OCI-LY7 (cell line): ENCODE results near the gene CELF4.

Experiments
- EZH2phosphoT487 ChIP-seq: fragments of 200-600 bp; sonication (generic); IDR thresholded peaks from 2 replicates; pipeline ENCODE4 v1.6.1; 2018; ENCODE audit warnings: low read depth, borderline replicate concordance, mild to moderate bottlenecking, mixed run types, antibody characterized with exemption, low read length, moderate library complexity, mixed read lengths
- TF ChIP-seq, protein P1 (sequence below): fragments of 200-600 bp; sonication (generic); conservative IDR thresholded peaks from 2 replicates; pipeline ENCODE4 v1.5.1; 2014; ENCODE audit warnings: mild to moderate bottlenecking, antibody characterized with exemption, low read length, moderate library complexity, mixed read lengths

DNA sequence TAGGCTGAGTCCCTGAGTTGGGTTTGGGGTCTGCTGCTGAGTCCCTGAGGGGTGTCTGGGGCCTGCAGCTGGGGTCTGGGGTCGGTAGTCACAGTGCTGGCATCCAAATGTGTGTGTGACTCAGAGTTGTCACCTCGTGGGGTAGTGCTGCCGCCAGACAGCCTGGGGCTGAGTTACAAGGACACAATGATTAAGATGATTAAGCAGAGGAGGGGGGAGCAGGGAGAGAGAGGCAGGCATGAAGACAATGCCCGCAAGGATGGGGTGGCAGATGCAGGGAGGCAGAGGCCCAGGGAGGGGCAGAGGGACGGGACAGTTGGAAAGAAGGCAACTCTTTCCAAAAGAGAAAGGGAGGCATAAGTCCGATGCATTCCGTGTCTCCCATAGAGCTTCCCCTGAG is 120.2 kb downstream of the CELF4 start:
- TF ChIP-seq, protein P1, sequence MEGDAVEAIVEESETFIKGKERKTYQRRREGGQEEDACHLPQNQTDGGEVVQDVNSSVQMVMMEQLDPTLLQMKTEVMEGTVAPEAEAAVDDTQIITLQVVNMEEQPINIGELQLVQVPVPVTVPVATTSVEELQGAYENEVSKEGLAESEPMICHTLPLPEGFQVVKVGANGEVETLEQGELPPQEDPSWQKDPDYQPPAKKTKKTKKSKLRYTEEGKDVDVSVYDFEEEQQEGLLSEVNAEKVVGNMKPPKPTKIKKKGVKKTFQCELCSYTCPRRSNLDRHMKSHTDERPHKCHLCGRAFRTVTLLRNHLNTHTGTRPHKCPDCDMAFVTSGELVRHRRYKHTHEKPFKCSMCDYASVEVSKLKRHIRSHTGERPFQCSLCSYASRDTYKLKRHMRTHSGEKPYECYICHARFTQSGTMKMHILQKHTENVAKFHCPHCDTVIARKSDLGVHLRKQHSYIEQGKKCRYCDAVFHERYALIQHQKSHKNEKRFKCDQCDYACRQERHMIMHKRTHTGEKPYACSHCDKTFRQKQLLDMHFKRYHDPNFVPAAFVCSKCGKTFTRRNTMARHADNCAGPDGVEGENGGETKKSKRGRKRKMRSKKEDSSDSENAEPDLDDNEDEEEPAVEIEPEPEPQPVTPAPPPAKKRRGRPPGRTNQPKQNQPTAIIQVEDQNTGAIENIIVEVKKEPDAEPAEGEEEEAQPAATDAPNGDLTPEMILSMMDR, result no peak
- TF ChIP-seq EZH2phosphoT487, result no peak
